HG02588 (cell line): ENCODE measurements around the gene ATPAF2.

Experiments
- ATAC-seq: cut with Tn5 transposase; IDR thresholded peaks from one replicate; pipeline ENCODE4 v1.9.1; 2021; ENCODE audit warnings: mild to moderate bottlenecking, moderate library complexity; ENCODE audit not compliant: unreplicated experiment

The ATPAF2 gene

GRCh38 chr17:17987901-17988300 lies 51.1 kb downstream of the ATPAF2 start:
- no peak for ATAC-seq

GRCh38 chr17:17987187-17987896 lies 51.6 kb downstream of the ATPAF2 start:
- no peak for ATAC-seq

- ATAC-seq: no peak
Observed at GRCh38 chr17:17985555-17985954, 53.4 kb downstream of the ATPAF2 start.

- no peak for ATAC-seq
Observed at GRCh38 chr17:17985153-17985552, 53.8 kb downstream of the ATPAF2 start.

- ATAC-seq: no peak
Observed at GRCh38 chr17:17983776-17984175, 55.2 kb downstream of the ATPAF2 start.

DNA sequence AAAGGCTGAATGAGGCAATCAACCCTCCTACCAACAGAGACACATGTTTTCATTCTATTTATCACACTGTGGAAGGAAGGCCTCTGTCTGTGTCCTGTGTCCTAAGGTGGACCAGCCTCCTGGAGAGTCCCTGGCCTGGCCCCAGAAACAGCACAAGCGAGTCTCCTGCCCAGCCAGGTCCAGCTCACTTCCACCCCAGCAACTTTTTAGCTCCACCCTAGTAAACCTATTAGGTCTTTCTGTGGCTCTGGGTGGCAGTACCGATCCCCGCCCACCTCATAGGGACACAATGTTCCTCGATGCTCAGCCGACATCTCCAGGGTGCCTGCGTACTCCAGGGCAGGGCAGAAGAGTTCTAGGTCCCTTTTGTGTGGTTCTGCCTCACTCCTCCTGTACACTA lies 55.6 kb downstream of the ATPAF2 start:
- no peak for ATAC-seq

DNA sequence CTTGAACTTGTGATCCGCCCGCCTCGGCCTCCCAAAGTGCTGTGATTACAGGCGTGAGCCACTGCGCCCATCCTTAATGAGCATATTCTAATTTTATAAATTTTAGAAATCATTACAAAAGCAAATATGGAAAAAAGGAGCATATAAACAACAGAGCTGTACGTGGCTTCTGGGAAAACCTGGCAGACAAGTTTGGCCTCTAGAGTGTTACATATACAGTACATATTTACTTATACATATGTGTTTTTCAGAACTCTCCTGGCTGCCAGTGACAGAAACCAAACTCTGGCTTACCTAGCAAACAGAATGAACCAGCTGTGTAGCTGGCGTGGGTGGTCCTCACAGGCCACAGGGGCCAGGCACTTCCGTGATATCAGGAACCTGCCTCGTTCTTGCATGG lies 56.2 kb downstream of the ATPAF2 start:
- no peak for ATAC-seq

DNA sequence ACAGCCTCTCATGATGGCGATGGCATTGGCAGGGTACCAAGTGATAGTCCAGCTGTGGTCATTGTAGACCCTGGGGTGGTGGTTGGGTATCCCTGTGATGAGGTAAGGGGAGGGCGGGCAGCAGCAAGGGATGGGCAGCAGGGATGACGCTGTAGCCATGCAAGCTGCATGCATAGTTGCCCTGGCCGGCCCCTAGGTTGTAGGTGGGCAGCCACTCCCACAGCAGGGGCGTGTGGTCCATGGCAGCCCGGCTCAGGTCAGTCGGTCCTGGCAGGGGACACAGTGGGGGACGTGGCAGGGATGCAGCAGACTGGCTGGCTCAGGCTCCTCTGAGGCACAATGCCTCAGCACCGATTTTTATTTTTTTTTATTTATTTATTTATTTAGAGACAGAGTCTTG lies 57.6 kb downstream of the ATPAF2 start:
- no peak for ATAC-seq

DNA sequence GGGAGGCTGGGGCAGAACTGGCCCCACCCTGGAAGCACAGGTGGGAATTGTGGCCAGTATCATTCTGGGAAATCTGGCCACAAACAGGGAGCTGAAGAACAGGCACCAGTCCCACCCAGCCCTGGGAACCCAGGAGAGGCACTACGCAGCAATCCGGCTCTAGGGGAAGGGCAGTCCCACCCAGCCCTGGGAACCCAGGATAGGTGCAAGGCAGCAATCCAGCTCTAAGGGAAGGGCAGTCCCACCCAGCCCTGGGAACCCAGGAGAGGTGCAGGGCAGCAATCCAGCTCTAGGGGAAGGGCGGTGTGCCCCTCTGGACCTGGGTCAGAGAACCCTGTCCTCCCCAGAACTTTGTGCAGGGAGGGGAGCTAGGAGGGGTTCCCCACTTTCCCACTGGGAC lies 59.2 kb downstream of the ATPAF2 start:
- ATAC-seq: no peak

DNA sequence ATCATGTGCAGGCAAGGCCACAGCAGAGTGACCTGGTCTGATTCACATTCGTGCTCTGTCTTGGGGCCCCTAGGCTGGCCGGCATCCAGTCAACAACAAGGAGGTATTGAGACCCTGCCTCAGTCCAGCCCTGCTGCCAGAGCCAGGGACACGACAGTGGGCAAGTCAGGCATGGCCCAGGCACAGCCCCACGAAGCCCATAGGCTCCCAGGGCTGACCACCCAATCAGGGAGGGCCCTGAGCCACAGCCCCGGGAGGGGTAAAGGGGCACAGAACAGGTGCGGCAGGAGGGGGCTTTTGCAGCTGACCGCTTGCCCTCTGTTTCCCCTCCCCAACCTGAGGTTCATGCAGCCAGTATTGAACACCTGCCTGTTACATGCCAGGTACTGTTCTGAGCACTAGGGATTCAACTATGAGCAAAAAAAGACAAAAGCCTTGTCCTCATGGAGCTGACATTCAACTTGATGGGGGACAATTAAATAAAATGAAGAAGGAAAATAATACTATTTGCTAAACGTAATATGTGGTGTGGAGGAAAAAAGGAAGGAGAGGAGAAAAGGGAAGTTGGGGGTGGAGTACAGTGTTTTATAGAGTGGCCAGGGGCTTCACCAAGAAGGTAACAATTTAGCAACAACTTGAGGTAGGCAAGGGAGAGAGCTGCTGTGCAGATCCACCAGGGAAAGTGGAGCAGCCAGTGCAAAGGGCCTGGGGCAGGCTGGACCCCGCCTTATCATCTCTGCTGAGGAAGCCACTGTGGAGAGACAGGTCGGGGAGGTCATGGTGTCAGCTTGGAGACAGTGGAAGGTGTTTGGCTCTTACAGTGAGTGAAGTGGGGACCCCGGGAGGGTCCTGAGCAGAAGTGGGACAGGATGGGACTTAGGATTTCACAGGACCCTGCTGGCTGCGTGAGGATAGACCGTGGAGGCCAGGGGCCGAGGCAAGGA lies 60.2 kb downstream of the ATPAF2 start:
- ATAC-seq: no peak

GRCh38 chr17:17976931-17977570 lies 61.9 kb downstream of the ATPAF2 start:
- no peak for ATAC-seq

GRCh38 chr17:17975436-17975835 lies 63.5 kb downstream of the ATPAF2 start:
- no peak for ATAC-seq

- ATAC-seq: no peak
Observed at GRCh38 chr17:17972952-17973254, 66.1 kb downstream of the ATPAF2 start.

DNA sequence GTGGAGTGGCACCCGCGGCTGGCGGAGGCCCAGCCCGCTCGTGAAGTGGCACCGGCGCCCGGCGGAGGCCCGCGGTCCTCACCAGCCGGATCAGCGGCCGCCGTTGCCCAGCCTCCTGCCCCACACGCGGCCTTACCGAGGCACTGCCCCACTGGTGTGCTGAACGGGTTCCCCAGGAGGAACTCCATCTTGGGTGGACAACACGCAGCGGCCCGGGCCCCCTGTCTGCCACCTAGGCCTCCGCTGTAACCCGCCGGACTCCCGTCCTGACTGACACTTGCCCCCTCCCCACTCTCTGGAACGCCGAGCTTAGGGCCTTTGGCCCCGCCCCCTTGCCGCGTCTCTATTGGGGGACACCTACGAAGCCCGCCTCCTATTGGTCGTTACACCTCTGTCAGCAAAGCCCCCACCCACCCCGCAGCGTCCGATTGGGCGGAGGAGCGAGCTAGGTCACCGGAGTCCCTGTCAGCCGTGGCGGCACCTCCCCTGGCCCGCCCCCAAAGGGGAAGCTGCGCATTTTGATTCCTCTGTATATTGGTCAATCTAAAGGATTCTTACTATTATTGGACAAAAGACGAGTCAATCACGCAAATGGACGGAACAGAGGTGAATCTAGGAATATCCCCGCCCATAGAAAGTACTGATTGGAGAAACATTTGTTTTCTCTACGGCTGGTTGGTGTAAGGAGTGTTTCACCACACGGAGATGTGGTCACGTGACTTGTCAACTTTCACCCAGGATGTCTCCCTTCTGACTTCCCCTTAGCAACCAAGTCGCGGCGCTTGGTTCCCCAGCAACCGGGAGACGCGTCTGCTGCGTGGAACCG lies 66.6 kb downstream of the ATPAF2 start, which contains the start of the genes DRC3 and TOM1L2:
Gene DRC3 (plus strand): TSS at position 737 of the 826 bp plus-strand sequence. CDS start 4,737 bp downstream, outside the sequence.
Gene TOM1L2 (minus strand): TSS at position 275 of the 826 bp plus-strand sequence. CDS start 87 bp downstream, at position 188.
- ATAC-seq: peak; percentile 88

- ATAC-seq: no peak
Observed at GRCh38 chr17:17971431-17972125, 67.4 kb downstream of the ATPAF2 start.

DNA sequence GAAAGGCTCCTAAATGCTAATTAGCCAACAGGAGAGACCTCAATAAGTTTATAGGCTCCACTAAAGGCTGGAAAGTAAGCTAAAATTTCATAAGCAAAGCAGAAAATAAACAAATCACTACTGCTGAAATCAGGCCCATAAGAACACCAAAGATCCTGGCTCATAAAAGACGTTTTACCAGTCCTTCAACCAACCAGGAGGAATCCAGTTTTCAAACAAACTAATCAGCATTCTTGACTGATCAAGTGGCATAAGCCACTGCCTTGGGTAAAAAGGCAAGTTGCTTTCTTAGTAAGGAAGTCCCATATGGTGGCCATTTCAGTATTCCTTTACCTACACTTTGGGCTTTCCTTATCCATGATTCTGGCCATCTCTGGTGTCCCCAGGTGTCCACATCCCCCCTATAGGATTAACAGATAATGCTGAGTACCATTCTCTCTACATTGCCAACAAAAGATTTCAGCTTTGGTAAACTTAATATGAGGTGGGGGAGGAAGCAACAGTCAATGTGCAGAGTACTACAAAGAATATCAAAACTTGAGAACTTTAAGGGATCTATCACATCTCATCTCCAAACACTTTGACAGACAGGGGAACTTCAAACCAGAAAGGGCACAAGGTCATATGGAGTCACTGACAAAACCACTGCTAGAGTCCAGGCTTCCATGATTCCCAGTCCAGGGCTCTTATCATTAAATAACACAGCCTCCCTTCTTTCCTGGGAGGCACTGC lies 68.1 kb downstream of the ATPAF2 start:
- ATAC-seq: no peak
